Breast epithelium (tissue), 4 donors: ENCODE results near the gene C1orf216. TPM values are rescaled to one million over a fixed set of nuclear protein-coding genes. Genes with fewer than 3 reads are reported as not detected.
"Not testable (repeated sequence)": the region's sequence is repeated elsewhere in the genome, so short reads cannot be mapped to it uniquely, and the experiment has no call there.

Source experiments
- DNase-seq, 2 donors: peaks; one replicate each; pipeline ENCODE4 v3.0.0-alpha.2; 2019; ENCODE audit warnings: low spot score in 2 of 2
- H3K27ac ChIP-seq, 2 donors: fragments of 200-600 bp; sonication (generic) in 1 of 2; one replicate each; pipeline ENCODE4 v1.5.1; 2016 to 2019; ENCODE audit warnings: mild to moderate bottlenecking in 1 of 2
- H3K27me3 ChIP-seq, 2 donors: fragments of 200-600 bp; sonication (generic) in 1 of 2; one replicate each; pipeline versions ENCODE4 v1.5.1 to v1.6.0; 2017 to 2019; ENCODE audit warnings: control low read depth in 1 of 2, mild to moderate bottlenecking in 1 of 2
- H3K36me3 ChIP-seq: fragments of 200-600 bp; one replicate; pipeline ENCODE4 v1.5.1; 2019
- H3K4me1 ChIP-seq, 2 donors: fragments of 200-600 bp; sonication (generic); one replicate each; pipeline ENCODE4 v1.5.1; 2016 to 2019; ENCODE audit warnings: control low read depth in 1 of 2
- H3K4me3 ChIP-seq, 3 donors: fragments of 200-600 bp; sonication (generic); 1 replicate in 2 of 3; 2 replicates in 1 of 3; pipeline ENCODE4 v1.5.1; 2016 to 2019; ENCODE audit warnings: mild to moderate bottlenecking in 3 of 3, moderate library complexity in 2 of 3
- H3K9me3 ChIP-seq, 2 donors: fragments of 200-600 bp; sonication (generic) in 1 of 2; one replicate each; pipeline ENCODE4 v1.5.1; 2016 to 2019; ENCODE audit warnings: control low read depth in 1 of 2
- POLR2A ChIP-seq: fragments of 450-650 bp; IDR thresholded peaks from one replicate; pipeline ENCODE4 v1.6.1; 2016; ENCODE audit warnings: antibody characterized with exemption, mild to moderate bottlenecking, moderate library complexity
- POLR2AphosphoS5 ChIP-seq, 3 donors: sonication (generic); formaldehyde crosslinking; IDR thresholded peaks; one replicate each; pipeline ENCODE4 v1.6.1; 2017; ENCODE audit warnings: antibody characterized with exemption in 3 of 3
- intact Hi-C: fragments of 100-400 bp; cut with DNase I; formaldehyde crosslinking; loops from one replicate; pipeline ENCODE4 v1.15.1; 2023; ENCODE audit warnings: low total_unique reads
- total RNA-seq, 3 donors: library from RNA; depleted of rRNA; stranded (reverse); fragments of >200 nt; gene quantifications; one replicate each; pipeline ENCODE4 v1.1.0, GENCODE V29; 2016
- TF ChIP-seq, protein P1 (sequence below), 3 donors: fragments of 450-650 bp; IDR thresholded peaks; one replicate each; pipeline ENCODE4 v1.5.1; 2016 to 2017; ENCODE audit warnings: antibody characterized with exemption in 3 of 3, mild to moderate bottlenecking in 3 of 3, moderate library complexity in 3 of 3

C1orf216 gene
- total RNA-seq, 3 donors from 2014 or later: 8.2 to 16.0 (median 13.1) TPM

- TF ChIP-seq, protein P1, sequence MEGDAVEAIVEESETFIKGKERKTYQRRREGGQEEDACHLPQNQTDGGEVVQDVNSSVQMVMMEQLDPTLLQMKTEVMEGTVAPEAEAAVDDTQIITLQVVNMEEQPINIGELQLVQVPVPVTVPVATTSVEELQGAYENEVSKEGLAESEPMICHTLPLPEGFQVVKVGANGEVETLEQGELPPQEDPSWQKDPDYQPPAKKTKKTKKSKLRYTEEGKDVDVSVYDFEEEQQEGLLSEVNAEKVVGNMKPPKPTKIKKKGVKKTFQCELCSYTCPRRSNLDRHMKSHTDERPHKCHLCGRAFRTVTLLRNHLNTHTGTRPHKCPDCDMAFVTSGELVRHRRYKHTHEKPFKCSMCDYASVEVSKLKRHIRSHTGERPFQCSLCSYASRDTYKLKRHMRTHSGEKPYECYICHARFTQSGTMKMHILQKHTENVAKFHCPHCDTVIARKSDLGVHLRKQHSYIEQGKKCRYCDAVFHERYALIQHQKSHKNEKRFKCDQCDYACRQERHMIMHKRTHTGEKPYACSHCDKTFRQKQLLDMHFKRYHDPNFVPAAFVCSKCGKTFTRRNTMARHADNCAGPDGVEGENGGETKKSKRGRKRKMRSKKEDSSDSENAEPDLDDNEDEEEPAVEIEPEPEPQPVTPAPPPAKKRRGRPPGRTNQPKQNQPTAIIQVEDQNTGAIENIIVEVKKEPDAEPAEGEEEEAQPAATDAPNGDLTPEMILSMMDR (IDR thresholded peaks at IDR 0.05): no peak
- no peak for TF ChIP-seq POLR2AphosphoS5 (IDR thresholded peaks at IDR 0.05)
- no peak for TF ChIP-seq POLR2A
- H3K36me3 ChIP-seq: no peaks in the 10 kb centered on the region
- H3K9me3 ChIP-seq: no peaks in the 10 kb centered on the region
- H3K27ac ChIP-seq: no peak overlapping the region
- no peaks in the 10 kb centered on the region for H3K27me3 ChIP-seq
- H3K4me3 ChIP-seq: no peak overlapping the region
- intact Hi-C loops: no loop called here
- H3K4me1 ChIP-seq: no peaks in the 10 kb centered on the region
- no peak for DNase-seq
Measured at GRCh38 chr1:35691080-35691479, 27.6 kb downstream of the C1orf216 start.

DNA sequence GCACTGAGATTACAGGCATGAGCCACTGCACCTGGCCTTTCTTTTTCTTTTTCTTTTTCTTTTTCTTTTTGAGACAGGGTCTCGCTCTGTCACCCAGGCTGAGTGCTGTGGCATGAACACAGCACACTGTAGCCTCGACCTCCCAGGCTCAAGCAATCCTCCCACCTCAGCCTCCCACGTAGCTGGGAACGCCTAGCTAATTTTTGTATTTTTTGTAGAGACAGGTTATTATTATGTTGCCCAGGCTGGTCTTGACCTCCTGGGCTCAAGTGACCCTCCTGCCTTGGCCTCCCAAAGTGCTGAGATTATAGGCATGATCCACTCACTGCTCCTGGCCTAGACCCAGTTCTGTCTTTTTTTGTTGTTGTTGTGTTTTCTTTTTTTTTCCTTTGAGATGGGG is 28.6 kb downstream of the C1orf216 start:
- H3K27ac ChIP-seq, H3K36me3 ChIP-seq: not testable (repeated sequence)

DNA sequence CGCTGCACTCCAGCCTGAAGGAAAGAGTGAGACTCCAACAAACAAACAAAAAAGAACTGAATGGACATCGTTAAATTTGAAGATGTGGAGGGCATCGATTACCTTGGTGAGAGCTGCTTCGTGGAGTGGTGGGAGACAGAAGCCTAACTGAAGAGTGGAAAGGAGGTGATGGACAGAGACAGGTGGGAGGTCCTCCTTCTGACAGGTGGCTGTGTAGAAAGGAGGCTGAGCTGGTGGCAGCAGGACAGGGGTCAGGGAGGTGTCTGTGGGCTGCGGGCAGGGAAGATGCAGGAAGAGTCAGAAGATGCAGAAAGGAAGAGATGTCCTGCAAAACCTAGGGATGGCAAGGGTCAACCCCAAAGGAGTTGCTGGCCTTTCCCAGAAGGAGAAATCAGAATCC is 30.5 kb downstream of the C1orf216 start:
- Histone ChIP-seq H3K36me3 (no peaks in the 10 kb centered on the region), H3K4me3 (no peak overlapping the region), H3K27ac (no peak overlapping the region), H3K4me1 (no peaks in the 10 kb centered on the region), H3K9me3 (no peaks in the 10 kb centered on the region), H3K27me3 (no peaks in the 10 kb centered on the region)
- DNase-seq: no peak
- intact Hi-C loops: no loop called here
- TF ChIP-seq, protein P1 (IDR thresholded peaks at IDR 0.05): no peak
- TF ChIP-seq POLR2AphosphoS5 (IDR thresholded peaks at IDR 0.05): no peak
- TF ChIP-seq POLR2A: no peak

More for the DNA sequence above, 28.6 kb downstream of the C1orf216 start:
- H3K4me3 ChIP-seq, H3K27me3 ChIP-seq, H3K9me3 ChIP-seq, H3K4me1 ChIP-seq, intact Hi-C loops, DNase-seq: not testable (repeated sequence)

- TF ChIP-seq POLR2AphosphoS5 (IDR thresholded peaks at IDR 0.05) (no peak), POLR2A (no peak)
- TF ChIP-seq, protein P1 (IDR thresholded peaks at IDR 0.05): no peak
- Histone ChIP-seq H3K27me3 (no peaks in the 10 kb centered on the region), H3K4me1 (no peaks in the 10 kb centered on the region), H3K9me3 (no peaks in the 10 kb centered on the region), H3K36me3 (no peaks in the 10 kb centered on the region), H3K4me3 (no peak overlapping the region), H3K27ac (no peak overlapping the region)
- intact Hi-C loops: no loop called here
- no peak for DNase-seq
Measured at GRCh38 chr1:35683012-35683411, 35.7 kb downstream of the C1orf216 start.

- H3K36me3 ChIP-seq: no peaks in the 10 kb centered on the region
- no peak for DNase-seq
- no peak overlapping the region for H3K4me3 ChIP-seq
- intact Hi-C loops: no loop called here
- H3K27ac ChIP-seq: no peak overlapping the region
- no peaks in the 10 kb centered on the region for H3K4me1 ChIP-seq
- H3K9me3 ChIP-seq: no peaks in the 10 kb centered on the region
- TF ChIP-seq POLR2A (no peak), POLR2AphosphoS5 (IDR thresholded peaks at IDR 0.05) (no peak)
- TF ChIP-seq, protein P1 (IDR thresholded peaks at IDR 0.05): no peak
- H3K27me3 ChIP-seq: no peaks in the 10 kb centered on the region
Measured at GRCh38 chr1:35680271-35680670, 38.4 kb downstream of the C1orf216 start.

DNA sequence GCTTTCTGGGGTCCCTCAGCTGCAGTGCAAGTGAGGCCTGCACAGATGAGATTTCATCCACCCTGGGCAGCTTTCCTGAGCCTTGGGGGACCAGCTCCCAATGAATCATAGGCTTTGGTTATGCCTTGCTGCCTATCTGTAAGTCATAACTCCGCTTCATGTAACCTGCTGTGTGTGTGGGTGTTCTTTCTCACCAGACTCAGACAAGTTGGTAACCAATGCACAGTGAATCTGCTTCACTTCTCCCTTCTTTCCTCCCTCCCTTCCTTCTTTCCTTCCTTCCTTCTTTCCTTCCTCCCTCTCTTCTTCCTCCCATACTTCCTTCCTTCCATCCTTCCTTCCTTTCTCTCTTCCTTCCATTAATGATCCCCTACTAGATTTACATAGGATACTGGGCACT is 42.9 kb downstream of the C1orf216 start:
- peaks cover 0 to 7% of the 10 kb centered on the region in 2 donors for H3K27me3 ChIP-seq
- no peaks in the 10 kb centered on the region for H3K4me1 ChIP-seq
- no peak for DNase-seq
- TF ChIP-seq POLR2AphosphoS5 (IDR thresholded peaks at IDR 0.05) (no peak), POLR2A (no peak)
- TF ChIP-seq, protein P1 (IDR thresholded peaks at IDR 0.05): no peak
- H3K4me3 ChIP-seq: no peak overlapping the region
- no peaks in the 10 kb centered on the region for H3K9me3 ChIP-seq
- H3K27ac ChIP-seq: no peak overlapping the region
- intact Hi-C loops: no loop called here
- no peaks in the 10 kb centered on the region for H3K36me3 ChIP-seq
